ENCODE data around the gene PROSER2. TPM values are rescaled to one million over a fixed set of nuclear protein-coding genes. Genes with fewer than 3 reads are reported as not detected.

Gene PROSER2
- total RNA-seq, 1 experiment from 2014 or later = 10.6 TPM

GRCh38 chr10:11804336-11804735 lies 18.8 kb upstream of the PROSER2 start:
- no CpG with 5 or more reads among the region's 16 CpGs for WGBS (ENCODE audit: extremely low coverage, insufficient read length, low lambda C conversion rate)
- Histone ChIP-seq H4K91ac (ENCODE audit: insufficient read length, low read depth, low read length) (no peak overlapping the region), H3K23ac (ENCODE audit: insufficient read length, low read depth, low read length) (no peak overlapping the region), H3K4ac (ENCODE audit: low read depth, low read length) (no peak overlapping the region), H2BK15ac (ENCODE audit: low read depth, low read length) (no peak overlapping the region), H4K20me1 (ENCODE audit: control insufficient read depth, insufficient read depth, insufficient read length) (no peaks in the 10 kb centered on the region), H3K14ac (ENCODE audit: insufficient read depth, low read length) (no peak overlapping the region), H3K56ac (ENCODE audit: insufficient read length, low read depth, low read length) (no peak overlapping the region), H3K4me1 (ENCODE audit: insufficient read depth, low read length) (no peaks in the 10 kb centered on the region), H2AFZ (ENCODE audit: low read length) (no peak overlapping the region), H4K5ac (ENCODE audit: insufficient read length, low read depth, low read length) (no peak overlapping the region), H3K27ac (ENCODE audit: insufficient read length, low read depth, low read length) (no peak overlapping the region), H3K79me2 (ENCODE audit: insufficient read depth, low read length) (no peaks in the 10 kb centered on the region), H3K9me3 (ENCODE audit: control insufficient read depth, low read depth, low read length) (no peaks in the 10 kb centered on the region), H2AK5ac (ENCODE audit: insufficient read length, low read length) (no peak overlapping the region), H3K4me2 (ENCODE audit: insufficient read depth, insufficient read length, low read length) (no peak overlapping the region), H2BK20ac (ENCODE audit: low read depth, low read length, poor library complexity, severe bottlenecking) (no peak overlapping the region), H2BK12ac (ENCODE audit: insufficient read length, low read depth, low read length) (no peak overlapping the region), H4K8ac (replicated peaks; ENCODE audit: insufficient read length, low read depth, low read length) (no peak overlapping the region), H3K79me1 (ENCODE audit: insufficient read depth, low read depth, low read length, poor library complexity, severe bottlenecking) (no peaks in the 10 kb centered on the region), H3K23me2 (ENCODE audit: insufficient read length, low read depth, low read length, poor library complexity, severe bottlenecking) (no peaks in the 10 kb centered on the region), H2BK5ac (ENCODE audit: insufficient read length, low read length) (no peak overlapping the region), H2BK120ac (ENCODE audit: low read depth, low read length, poor library complexity, severe bottlenecking) (no peak overlapping the region), H3K18ac (ENCODE audit: insufficient read length, low read depth, low read length) (no peak overlapping the region), H3K9ac (ENCODE audit: extremely low read depth, insufficient read length, low read length) (no peak overlapping the region), H3K27me3 (ENCODE audit: insufficient read depth, low read length) (no peaks in the 10 kb centered on the region), H3T11ph (ENCODE audit: low read length) (no peak overlapping the region)
- Mint-ChIP-seq H3K9me3 (peaks cover 0 to 2% of the 10 kb centered on the region in 2 experiments; a peak in 1 of 5 replicates), H3K27ac (no peak overlapping the region), H3K36me3 (ENCODE audit: insufficient read depth in 1 of 3, low read depth in 3 of 3) (no peaks in the 10 kb centered on the region; a peak in 1 of 7 replicates), H3K4me1 (peaks cover 7% of the 10 kb centered on the region in 2 experiments; a peak in 2 of 4 replicates), H3K4me3 (no peak overlapping the region), H3K27me3 (ENCODE audit: low read depth) (peaks cover 5% of the 10 kb centered on the region; the same call in 1 of the 2 replicates)
- TF ChIP-seq, protein P1, sequence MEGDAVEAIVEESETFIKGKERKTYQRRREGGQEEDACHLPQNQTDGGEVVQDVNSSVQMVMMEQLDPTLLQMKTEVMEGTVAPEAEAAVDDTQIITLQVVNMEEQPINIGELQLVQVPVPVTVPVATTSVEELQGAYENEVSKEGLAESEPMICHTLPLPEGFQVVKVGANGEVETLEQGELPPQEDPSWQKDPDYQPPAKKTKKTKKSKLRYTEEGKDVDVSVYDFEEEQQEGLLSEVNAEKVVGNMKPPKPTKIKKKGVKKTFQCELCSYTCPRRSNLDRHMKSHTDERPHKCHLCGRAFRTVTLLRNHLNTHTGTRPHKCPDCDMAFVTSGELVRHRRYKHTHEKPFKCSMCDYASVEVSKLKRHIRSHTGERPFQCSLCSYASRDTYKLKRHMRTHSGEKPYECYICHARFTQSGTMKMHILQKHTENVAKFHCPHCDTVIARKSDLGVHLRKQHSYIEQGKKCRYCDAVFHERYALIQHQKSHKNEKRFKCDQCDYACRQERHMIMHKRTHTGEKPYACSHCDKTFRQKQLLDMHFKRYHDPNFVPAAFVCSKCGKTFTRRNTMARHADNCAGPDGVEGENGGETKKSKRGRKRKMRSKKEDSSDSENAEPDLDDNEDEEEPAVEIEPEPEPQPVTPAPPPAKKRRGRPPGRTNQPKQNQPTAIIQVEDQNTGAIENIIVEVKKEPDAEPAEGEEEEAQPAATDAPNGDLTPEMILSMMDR (conservative IDR thresholded peaks at IDR 0.05) = no peak
- DNase-seq = no peak
